ENCODE measurements around the gene GALNT2.

GALNT2 gene

DNA sequence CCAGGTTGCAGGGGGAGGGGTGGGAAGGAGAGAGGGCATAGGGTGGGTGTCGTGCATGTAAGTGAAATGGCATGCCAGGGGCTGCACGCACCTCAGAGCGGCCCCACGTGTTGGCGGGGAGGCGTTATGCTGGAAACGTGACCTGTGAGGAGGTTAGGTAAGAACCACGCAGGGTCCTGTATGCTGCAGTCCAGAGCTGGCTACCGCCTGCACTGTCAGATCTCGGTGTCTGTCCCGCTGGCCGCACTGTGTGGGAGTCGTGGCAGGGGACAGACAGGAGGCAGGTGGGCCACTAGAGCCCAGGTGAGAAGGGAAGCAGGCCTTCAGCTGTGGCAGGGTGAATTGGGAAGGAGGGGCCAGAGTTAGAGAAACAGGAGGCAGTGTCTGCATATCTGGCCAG, 79.7 kb downstream of the GALNT2 start:
- Histone ChIP-seq H3K36me3 (ENCODE audit: low read length) (no peaks in the 10 kb centered on the region), H3K27me3 (ENCODE audit: low read length) (no peaks in the 10 kb centered on the region), H3K9me3 (ENCODE audit: insufficient read depth, low read length) (no peaks in the 10 kb centered on the region), H3K4me3 (ENCODE audit: insufficient read depth, low read length, poor library complexity, severe bottlenecking) (no peak overlapping the region), H3K79me2 (ENCODE audit: insufficient read depth, low read length) (no peaks in the 10 kb centered on the region), H3K9ac (ENCODE audit: low read length) (no peak overlapping the region), H2AFZ (ENCODE audit: low read depth, low read length, severe bottlenecking) (no peak overlapping the region), H3K4me2 (ENCODE audit: low read depth, low read length, poor library complexity, severe bottlenecking) (no peak overlapping the region), H3F3A (ENCODE audit: insufficient read depth) (no peaks in the 10 kb centered on the region), H3K27ac (ENCODE audit: low read depth, low read length) (no peak overlapping the region), H3K9me2 (replicated peaks; ENCODE audit: insufficient read depth, low read length) (no peaks in the 10 kb centered on the region), H4K20me1 (ENCODE audit: low read depth, low read length) (no peaks in the 10 kb centered on the region)
- TF ChIP-seq CTCF (IDR thresholded peaks at IDR 0.05; ENCODE audit: insufficient read depth, low read length, poor library complexity, severe bottlenecking), result no peak
- no peak for TF ChIP-seq EZH2phosphoT487 (conservative IDR thresholded peaks at IDR 0.05; ENCODE audit: low read length)

GRCh38 chr1:230147253-230148125, 80.5 kb downstream of the GALNT2 start:
- Histone ChIP-seq H3K9me3 (ENCODE audit: insufficient read depth, low read length) (no peaks in the 10 kb centered on the region), H3K36me3 (ENCODE audit: low read length) (no peaks in the 10 kb centered on the region), H3K27me3 (ENCODE audit: low read length) (no peaks in the 10 kb centered on the region), H3K4me3 (ENCODE audit: insufficient read depth, low read length, poor library complexity, severe bottlenecking) (no peak overlapping the region), H3K9ac (ENCODE audit: low read length) (no peak overlapping the region), H4K20me1 (ENCODE audit: low read depth, low read length) (no peaks in the 10 kb centered on the region), H3K9me2 (replicated peaks; ENCODE audit: insufficient read depth, low read length) (no peaks in the 10 kb centered on the region), H2AFZ (ENCODE audit: low read depth, low read length, severe bottlenecking) (no peak overlapping the region), H3F3A (ENCODE audit: insufficient read depth) (no peaks in the 10 kb centered on the region), H3K27ac (ENCODE audit: low read depth, low read length) (no peak overlapping the region), H3K79me2 (ENCODE audit: insufficient read depth, low read length) (no peaks in the 10 kb centered on the region), H3K4me2 (ENCODE audit: low read depth, low read length, poor library complexity, severe bottlenecking) (no peak overlapping the region)
- no peak for TF ChIP-seq CTCF (IDR thresholded peaks at IDR 0.05; ENCODE audit: insufficient read depth, low read length, poor library complexity, severe bottlenecking)
- TF ChIP-seq EZH2phosphoT487 (conservative IDR thresholded peaks at IDR 0.05; ENCODE audit: low read length), result no peak

DNA sequence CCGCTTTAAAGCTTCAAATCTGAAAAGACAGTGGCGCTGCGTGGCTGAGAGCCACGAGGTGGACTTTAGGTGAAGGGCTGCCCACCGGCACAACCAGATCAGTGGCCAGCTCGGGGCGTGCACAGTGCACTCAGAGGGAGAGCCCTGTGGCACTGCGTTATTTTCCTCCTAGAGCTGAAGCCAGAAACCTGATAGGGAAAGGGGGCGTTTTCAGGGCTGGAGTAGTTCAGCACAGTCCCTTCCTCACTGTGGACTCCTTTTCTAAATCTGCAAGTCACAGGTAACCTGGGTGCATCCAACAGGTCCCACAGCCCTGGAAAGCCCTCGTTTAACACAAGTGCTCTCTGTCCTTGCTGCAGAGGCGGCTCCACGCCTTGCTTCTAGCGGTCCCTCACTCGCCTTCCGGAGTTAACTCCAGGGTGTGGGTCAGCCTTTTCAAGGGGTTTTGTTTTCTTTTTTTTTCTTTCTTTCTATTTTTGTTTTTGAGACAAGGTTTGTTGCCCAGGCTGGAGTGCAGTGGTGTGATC, 81.2 kb downstream of the GALNT2 start:
- H3K79me2 ChIP-seq (ENCODE audit: insufficient read depth, low read length), result no peaks in the 10 kb centered on the region
- H3K27me3 ChIP-seq (ENCODE audit: low read length), result no peaks in the 10 kb centered on the region
- no peak overlapping the region for H3K9ac ChIP-seq (ENCODE audit: low read length)
- H3F3A ChIP-seq (ENCODE audit: insufficient read depth), result no peaks in the 10 kb centered on the region
- H2AFZ ChIP-seq (ENCODE audit: low read depth, low read length, severe bottlenecking), result no peak overlapping the region
- H3K27ac ChIP-seq (ENCODE audit: low read depth, low read length), result no peak overlapping the region
- no peaks in the 10 kb centered on the region for H4K20me1 ChIP-seq (ENCODE audit: low read depth, low read length)
- H3K9me2 ChIP-seq (replicated peaks; ENCODE audit: insufficient read depth, low read length), result no peaks in the 10 kb centered on the region
- H3K9me3 ChIP-seq (ENCODE audit: insufficient read depth, low read length), result no peaks in the 10 kb centered on the region
- H3K4me2 ChIP-seq (ENCODE audit: low read depth, low read length, poor library complexity, severe bottlenecking), result no peak overlapping the region
- H3K36me3 ChIP-seq (ENCODE audit: low read length), result no peaks in the 10 kb centered on the region
- H3K4me3 ChIP-seq (ENCODE audit: insufficient read depth, low read length, poor library complexity, severe bottlenecking), result no peak overlapping the region
- no peak for TF ChIP-seq CTCF (IDR thresholded peaks at IDR 0.05; ENCODE audit: insufficient read depth, low read length, poor library complexity, severe bottlenecking)
- TF ChIP-seq EZH2phosphoT487 (conservative IDR thresholded peaks at IDR 0.05; ENCODE audit: low read length), result no peak
